CD4-positive, alpha-beta T cell treated with Interferon alpha-2 for 1 hour (primary cell): Measurements from ENCODE around the gene DUSP9.
"Not testable (repeated sequence)": the region's sequence is repeated elsewhere in the genome, so short reads cannot be mapped to it uniquely, and the experiment has no call there.

Source experiments
- DNase-seq, 2 donors: peaks; one replicate each; pipeline ENCODE4 v3.0.0-alpha.2; 2020 to 2022

DUSP9 gene

DNA sequence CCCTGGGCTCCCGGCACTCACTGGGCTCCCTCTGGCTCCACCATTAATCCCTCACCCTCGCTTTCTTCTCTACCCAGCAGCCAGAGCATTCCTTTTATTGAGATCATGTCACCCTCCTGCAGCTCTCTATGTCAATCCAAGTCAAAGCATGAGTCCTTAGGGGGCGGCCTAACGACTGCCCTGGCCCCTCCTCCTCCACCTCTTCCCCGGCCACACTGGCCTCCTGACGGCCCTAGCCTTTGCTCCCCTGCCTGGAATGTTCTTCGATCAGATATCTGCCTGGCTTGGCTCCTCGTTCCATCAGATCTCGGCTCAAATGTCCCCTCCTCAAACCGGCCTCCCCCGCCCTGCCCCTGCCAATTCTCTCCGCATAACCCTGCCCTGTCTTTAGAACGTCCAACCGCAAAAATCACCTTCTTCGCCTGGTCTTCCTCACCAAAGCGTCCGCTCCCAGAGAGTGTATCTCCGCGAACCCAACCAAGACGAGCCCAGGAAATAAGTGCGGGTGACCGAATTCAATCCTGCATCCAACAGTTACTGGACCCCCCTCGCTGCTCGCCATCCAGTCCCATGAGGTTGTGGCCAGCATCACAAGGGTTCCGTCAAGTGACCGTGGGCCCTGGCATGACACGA is 27.3 kb downstream of the DUSP9 start:
- no peak for DNase-seq

DNA sequence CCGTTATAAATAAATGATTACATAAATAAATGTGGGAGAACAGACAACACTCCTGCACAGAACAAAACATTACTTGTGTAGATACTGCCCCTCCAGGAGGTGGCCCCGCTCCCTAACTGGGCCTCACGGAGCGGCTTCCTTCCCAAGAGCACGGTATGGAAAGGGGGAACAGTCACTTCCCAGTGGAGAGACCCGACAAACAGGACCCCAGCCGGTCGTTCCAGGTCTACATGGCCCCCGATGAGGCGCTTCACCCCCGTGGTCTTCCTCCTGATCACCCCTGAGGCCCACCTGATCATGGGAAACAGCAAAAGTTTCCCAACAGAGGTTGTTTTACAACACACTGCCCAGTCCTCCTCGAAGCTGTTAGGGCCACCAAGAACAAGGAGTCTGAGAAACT is 34.2 kb downstream of the DUSP9 start:
- DNase-seq = no peak

DNA sequence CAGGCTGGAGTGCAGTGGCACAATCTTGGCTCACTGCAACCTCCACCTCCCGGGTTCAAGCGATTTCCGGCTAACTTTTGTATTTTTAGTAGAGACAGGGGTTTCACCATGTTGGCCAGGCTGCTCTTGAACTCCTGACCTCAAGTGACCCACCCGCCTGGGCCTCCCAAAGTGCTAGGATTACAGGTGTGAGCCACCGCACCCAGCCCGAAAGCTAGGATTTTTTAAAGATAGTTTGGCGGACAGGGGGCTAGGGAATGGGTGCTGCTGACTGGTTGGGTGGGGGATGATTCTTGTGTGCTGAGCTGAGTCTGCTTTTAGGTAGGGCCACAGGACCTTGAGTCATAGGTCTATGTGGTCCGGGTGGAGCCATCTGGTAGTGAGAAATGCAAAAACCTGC is 36.5 kb downstream of the DUSP9 start:
- DNase-seq = not testable (repeated sequence)

DNA sequence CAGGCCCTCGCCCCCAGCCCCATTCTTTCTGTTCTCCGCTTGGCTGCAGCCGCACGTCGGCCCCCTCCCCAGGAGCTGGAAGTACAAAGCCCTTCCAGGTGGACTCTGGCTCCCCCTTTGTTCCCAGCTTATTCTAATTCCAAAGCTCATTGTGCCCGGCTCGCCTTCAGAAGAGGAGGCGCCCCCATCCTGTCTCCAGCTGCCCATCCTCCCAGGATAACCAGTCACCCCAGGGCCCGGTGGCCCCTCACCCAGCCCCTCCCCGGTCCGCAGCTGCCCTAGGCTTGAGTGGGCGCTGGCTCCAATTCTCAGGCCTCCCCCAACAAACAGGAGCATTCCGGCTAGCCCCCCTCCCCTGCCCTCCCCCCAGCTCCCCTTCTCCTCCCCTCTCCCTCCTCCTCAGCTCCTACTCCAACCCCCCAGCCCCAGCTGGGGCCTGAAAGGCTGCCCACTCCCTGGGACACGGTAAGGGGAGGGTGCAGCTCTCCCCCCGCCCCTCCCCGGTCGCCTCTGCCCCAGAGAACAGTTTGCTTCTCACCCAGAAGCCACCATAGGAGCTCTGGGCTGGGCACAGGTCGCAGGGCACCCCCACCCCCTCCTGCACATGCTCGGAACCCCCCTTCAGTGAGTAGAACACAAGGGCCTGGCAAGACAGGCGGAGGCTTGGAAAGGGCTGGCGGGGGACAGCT is 37.6 kb downstream of the DUSP9 start:
- no peak for DNase-seq

DNA sequence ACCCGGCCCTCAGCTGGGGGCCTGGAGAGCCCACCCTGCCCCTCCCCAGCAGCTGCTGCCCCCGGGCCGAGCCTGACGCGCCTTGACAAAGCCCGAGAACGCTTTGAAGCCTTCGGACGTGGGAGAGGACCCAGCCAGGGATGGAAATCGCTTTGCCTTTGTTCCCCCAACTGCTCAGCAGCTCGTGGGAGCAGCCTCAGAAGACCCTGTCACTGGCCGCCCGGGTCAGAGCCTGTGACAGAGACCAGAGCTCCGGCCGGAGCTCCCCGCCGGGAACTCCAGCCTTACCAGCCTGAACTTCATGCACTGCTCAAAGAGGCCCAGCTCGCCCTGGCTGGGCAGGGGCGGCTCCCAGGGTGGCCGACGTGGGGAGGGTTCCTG is 38.1 kb downstream of the DUSP9 start:
- no peak for DNase-seq

DNA sequence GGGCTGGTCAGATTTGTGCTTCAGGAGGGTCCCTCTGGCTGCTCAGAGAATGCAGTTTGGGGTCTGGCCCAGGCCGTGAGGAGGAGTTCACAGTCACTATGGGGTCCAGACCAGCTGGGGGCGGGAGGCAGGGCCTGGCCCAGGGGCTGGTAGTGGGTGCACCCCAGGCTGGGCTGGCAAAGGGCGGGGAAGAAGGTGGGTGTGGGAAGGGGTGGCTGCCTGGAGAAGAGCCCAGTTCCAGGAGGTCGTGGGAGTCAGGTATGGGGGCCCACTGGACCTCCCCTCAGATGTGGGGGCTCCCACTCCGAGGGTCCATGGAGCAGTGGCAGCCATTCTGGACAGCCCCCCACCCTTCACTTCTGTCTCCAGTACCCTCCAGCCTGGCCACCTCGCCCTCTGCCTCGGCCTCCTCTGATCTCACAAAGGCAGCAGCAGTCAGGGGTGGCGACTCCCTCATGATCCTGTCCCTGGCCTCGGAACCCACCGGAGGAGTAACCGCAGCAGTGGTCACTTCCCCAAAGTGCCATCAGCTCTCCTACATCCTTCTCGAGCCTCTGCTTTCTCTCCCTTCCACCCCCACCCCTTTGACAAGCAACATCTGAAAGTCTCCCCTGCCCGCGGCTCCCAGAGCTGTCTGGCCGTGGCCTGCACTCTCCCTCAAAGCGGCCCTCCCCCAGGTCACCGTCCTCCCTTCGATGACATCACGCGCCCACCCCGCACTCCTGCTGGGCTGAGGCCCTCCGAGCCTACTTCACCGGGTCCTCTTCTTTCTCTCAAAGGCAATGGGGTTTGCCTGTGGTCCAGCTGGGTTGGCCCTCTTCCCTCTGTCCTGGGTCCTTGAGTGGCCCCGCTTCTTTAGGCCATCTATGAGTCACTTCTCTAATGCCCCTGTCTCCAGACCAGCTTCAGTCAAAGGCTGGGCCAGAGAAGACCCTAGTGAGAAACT is 39.0 kb downstream of the DUSP9 start:
- DNase-seq = no peak

DNA sequence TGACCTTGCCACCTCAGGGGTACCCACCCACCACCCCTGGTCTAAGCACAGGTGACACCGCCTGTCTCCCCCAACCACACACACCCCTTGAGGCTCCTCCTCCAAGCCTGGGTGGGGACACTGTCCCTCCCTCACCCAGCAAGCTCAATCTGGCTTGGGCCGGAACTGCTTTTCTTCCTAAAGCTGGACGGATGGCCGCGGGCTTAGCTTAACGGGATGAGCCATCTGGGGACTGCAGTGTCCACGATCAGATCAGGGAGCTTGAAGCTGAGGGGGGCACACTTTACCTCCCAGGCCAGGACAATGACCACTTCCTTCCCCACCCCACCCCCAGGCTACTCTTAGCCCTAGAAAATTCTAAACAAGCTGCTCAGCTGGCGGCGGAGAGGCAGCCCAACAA is 39.7 kb downstream of the DUSP9 start:
- DNase-seq = no peak

DNA sequence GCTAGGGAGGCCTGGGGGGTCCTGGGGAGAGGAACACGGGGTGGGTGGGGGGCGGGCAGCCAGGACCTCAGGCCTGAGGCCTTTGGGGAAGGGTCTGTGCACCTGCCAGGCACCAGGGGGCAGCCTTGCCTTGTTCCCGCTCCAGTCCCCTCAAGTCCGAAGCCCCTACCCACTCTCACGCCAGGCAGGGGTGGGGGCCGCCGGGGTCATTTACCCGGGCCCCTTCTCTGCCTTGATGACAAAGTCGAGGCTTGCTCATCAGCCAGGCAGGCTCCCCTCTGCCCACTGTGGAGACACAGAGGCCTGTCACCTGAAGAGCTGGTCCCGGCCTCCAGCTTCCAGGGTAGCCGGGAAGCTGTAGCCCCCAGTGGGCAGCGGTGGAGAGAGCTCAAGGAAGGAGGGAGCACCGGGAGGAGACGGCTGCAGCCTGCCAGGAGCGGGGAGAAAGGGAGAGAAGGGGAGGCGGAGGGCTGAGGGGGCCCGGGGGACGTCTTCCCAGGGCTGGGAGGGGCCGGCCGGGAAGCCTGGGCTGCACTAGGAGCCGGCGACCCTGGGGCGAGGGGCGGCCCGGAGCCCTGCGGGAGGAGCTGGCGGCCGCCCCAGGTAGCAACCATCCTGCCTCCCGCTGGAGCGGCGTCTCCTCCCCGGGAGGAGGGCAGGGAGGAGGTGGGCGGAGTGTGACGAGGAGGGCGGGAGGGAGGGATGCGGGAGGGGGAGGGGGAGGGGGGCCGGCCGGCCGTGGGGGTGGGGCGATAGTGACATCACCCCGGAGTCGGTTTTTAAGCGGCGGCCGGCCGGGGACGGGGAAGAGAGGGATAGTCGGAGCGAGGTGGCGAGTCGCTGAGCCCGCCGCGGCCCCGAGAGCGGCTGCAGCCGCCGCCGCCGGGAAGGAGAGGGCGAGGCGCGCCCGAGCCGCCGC is 40.4 kb downstream of the DUSP9 start, which contains the start of gene SLC6A8:
Gene SLC6A8 (plus strand): TSS at position 806 of the 919 bp plus-strand sequence. CDS start 649 bp downstream, outside the sequence.
- peak; percentile 41 to 62 for DNase-seq

DNA sequence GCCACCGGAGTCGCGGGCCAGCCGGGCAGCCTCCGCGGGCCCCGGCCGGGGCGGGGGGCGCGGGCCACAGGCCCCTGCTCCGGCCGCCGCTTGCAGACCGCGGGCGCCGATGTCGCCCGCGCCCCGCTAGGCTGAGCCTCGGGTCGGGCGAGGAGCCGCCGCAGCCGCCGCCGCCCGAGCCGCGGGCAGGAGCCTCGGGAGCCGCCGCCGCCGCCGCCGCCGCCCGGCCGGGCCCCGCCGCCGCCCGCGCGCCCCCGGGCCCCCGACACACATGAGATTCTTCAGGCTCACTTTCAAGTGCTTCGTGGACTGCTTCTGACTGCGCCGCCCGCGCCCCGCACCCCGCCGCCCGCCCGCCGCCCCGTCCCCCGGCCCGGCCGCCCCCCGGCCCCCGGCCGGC is 41.1 kb downstream of the DUSP9 start:
- no peak for DNase-seq

DNA sequence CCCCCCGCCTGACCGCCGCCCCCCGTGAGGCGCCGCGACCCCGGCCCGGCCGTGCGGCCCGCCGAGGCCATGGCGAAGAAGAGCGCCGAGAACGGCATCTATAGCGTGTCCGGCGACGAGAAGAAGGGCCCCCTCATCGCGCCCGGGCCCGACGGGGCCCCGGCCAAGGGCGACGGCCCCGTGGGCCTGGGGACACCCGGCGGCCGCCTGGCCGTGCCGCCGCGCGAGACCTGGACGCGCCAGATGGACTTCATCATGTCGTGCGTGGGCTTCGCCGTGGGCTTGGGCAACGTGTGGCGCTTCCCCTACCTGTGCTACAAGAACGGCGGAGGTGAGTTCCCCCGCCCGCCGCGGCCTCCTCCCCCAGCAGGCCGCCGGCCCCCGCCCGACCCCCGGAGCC is 41.5 kb downstream of the DUSP9 start:
- no peak for DNase-seq

DNA sequence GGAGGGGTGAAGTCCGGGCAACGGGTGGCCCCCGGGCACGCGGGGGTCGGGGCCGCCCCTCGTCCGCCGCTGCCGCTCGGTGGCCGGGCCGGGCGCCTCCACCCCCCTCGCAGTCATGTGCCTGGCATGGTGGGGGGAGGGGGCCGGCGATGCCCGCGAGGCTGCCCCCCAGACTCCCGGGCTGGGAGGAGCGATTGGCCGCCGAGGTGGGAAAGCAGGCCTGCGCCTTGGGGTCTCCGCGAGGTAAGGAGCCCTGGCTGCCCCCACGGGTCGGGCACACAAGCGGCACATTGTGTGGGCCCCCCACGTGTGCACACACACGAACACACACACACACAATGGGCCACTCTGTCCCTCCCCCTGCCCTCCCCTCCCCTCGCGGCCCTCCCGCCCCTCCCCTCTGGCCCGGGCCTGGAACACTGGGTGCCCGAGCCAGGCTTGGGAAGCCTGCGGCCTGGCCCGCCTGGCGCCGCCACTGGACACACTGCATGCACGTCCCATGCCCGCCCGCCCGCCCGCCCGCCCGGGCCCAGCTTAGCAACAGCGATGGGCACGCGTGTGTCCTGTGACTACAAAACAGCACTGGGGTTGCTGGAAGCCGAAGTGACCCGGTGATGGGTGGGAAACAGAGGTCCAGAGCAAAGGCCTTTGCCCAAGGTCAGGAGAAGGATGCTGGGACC is 42.0 kb downstream of the DUSP9 start:
- DNase-seq = no peak

DNA sequence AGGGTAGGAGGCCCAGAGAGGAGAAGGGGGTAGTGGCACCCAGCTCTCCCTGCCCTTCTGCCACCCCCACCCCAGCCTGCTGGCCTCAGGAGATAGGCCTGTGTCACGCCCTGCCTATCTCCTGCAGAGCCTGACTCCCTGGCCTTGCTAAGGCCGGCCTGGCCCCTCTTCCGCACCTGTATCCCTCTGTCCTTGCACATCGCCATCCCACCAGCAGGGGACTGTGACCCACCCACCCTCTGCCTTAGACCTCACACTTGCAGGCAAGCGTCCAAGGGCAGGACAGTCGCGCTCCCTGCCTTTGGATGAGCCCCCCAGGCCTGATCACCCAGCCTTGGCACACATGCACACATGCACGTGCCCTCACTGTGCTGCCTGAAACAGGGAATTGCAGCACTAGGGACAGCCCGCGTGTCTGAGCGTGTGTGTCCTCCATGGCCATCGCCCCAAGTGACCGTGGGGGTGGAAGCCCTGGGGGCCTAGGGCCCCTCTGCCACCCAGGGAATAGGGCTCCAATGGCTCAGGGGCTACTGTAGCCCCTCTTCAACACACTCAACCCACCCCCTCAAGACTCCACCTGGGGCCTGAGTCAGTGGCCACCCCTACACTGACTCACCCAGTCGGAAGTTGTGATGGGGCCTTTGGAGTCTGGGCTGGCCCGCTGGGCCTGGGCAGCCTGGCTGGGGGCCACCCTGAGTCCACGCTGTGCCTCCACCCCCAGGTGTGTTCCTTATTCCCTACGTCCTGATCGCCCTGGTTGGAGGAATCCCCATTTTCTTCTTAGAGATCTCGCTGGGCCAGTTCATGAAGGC is 42.9 kb downstream of the DUSP9 start:
- no peak for DNase-seq

DNA sequence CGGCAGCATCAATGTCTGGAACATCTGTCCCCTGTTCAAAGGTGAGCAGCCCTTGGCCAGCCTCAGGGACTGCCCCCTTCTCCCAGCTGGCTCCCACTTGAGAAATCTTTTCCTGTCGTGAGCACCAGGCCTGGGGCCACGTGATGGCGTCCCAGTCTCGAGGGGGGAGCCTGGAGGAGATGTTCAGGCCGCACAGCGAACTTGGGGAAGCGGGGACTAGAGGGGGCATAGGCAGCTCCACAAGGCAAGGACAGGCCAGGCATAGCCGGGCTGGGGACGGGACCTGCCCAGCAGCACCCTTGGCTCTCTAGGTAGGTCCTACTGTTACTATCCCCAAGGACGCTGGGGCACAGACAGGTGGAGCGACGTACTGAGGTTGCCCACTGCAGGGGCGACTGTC is 43.5 kb downstream of the DUSP9 start:
- no peak for DNase-seq

DNA sequence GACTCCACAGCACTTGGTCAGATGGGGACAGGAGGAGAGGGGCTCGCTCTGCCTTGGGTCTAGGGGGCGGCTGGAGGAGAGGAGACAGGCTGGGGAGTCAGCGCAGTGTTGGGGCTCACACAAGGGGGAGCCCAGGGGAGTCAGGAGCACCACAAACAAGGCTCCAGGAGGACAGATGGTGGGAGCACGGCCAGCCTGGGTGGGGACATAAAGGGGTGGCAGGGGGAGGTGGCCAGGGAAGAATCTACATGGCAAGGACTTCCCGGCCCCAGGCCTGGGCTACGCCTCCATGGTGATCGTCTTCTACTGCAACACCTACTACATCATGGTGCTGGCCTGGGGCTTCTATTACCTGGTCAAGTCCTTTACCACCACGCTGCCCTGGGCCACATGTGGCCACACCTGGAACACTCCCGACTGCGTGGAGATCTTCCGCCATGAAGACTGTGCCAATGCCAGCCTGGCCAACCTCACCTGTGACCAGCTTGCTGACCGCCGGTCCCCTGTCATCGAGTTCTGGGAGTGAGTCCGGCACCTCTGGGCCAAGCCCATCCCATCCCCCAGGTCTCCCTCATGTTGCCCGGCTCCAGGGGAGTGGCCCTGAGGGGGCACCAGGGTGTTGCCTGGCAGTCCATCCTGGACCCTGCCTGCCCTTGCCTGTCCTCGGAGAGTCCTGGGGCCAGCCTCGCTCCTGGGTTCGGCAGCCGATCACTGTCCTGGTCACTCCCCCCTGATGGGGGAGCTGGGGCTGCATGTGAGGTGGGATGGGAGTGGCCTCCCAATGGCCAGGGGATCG is 44.2 kb downstream of the DUSP9 start:
- DNase-seq = not testable (repeated sequence)

DNA sequence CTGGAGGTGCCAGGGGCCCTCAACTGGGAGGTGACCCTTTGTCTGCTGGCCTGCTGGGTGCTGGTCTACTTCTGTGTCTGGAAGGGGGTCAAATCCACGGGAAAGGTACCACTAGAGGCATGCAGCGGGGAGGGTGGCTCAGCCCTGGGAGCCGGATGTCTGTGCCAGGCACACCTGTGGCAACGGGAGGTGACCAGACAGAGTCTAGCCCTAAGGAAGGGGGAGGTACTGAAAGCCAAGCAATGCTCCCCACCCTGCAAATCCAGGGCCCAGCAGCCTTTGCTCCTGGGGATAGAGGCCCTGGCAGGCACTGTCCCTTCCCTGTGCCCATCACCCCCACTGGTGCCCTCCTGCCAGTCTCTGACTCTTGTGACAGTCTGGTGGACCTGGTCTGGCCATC is 45.0 kb downstream of the DUSP9 start:
- DNase-seq = no peak

DNA sequence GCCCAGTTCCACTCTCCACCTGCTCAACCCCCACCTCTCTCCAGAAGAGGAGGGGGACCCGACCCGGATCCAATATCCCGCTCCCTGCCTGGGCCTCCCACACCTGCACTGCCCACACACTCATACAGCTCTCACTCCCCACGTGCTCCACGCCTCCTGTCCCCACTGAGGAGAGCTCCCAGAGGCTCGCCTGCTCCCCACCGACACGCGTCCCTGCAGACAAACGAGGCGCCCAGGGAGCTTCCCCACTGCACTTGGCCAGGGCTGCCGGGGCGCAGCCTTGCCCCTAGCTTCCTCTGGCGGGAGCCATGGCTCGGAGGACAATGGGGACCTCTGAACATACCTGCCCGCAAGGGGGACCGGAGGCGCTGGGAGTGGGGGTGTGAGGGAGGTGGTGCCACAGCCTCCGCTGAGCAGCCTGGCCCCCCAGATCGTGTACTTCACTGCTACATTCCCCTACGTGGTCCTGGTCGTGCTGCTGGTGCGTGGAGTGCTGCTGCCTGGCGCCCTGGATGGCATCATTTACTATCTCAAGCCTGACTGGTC is 45.7 kb downstream of the DUSP9 start:
- no peak for DNase-seq

DNA sequence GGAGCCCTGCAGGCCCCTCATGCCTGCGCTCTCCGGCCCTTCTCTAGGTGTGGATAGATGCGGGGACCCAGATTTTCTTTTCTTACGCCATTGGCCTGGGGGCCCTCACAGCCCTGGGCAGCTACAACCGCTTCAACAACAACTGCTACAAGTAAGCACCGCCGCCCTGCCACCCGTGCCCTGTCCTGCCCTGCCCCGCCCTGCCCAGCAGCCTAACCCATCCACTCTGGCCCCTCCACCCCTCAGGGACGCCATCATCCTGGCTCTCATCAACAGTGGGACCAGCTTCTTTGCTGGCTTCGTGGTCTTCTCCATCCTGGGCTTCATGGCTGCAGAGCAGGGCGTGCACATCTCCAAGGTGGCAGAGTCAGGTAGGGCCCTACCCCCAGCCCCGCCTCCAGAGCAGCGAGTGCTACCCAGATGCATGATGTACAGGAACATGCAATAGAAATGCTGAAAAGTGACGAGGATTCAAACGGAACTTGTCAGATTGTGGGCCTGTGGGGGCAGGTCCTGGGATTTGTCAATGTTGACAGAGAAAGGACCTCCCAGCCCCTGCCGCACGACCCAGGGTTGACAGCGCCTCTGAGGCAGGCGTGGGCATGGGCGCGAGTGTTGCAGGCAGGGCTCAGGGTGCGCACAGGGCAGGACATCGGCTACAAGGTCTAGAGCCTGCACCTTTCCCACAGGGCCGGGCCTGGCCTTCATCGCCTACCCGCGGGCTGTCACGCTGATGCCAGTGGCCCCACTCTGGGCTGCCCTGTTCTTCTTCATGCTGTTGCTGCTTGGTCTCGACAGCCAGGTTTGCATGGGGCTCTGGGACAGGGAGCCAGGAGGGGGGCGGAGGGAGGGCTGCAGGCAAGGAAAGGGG is 46.4 kb downstream of the DUSP9 start:
- DNase-seq = no peak

DNA sequence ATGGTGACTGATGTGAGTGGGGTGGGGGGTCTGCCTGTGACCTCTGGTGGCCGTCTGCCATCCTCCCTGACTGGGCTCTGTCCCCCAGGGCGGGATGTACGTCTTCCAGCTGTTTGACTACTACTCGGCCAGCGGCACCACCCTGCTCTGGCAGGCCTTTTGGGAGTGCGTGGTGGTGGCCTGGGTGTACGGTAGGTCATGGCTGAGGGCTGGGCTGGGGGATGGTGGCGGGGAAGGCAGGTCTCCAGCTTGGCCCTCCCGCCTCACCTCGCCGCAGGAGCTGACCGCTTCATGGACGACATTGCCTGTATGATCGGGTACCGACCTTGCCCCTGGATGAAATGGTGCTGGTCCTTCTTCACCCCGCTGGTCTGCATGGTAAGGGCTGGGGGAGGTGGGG is 47.3 kb downstream of the DUSP9 start:
- DNase-seq = not testable (repeated sequence)
